OCI-LY7 (cell line): ENCODE data around the gene ST6GALNAC5. TPM values are rescaled to one million over a fixed set of nuclear protein-coding genes. Genes with fewer than 3 reads are reported as not detected.

Source experiments
- BruUV-seq: library from RNA; stranded (reverse); fragments of 400-500 nt; replicated peaks from 2 replicates; lab custom pipeline; 2021; lab: Mats Ljungman, UMichigan
- CTCF ChIA-PET: fragments of 300-600 bp; sonication (Branson Sonifier 250); formaldehyde crosslinking; loops from one replicate; lab custom pipeline; 2022; ENCODE audit warnings: antibody characterized with exemption; ENCODE audit not compliant: unreplicated experiment; lab: Charles Lee
- POLR2A ChIA-PET: fragments of 300-600 bp; sonication (Branson Sonifier 250); formaldehyde crosslinking; loops from one replicate; lab custom pipeline; 2022; ENCODE audit warnings: antibody characterized with exemption; lab: Charles Lee
- DNase-seq: peaks from one replicate; pipeline ENCODE4 v3.0.0-alpha.2; 2015; ENCODE audit warnings: low spot score
- H2AFZ ChIP-seq: fragments of 200-600 bp; sonication (generic), shearing (Covaris generic); 2 replicates; pipeline ENCODE4 v1.6.1; 2014; ENCODE audit warnings: mild to moderate bottlenecking, antibody characterized with exemption, low read length, moderate library complexity
- H3K27ac ChIP-seq: fragments of 200-600 bp; sonication (generic); 2 replicates; pipeline ENCODE4 v1.5.1; 2014; ENCODE audit warnings: mixed run types, low read depth, mild to moderate bottlenecking, moderate library complexity, low read length, inconsistent platforms; ENCODE audit not compliant: poor library complexity, severe bottlenecking
- H3K36me3 ChIP-seq: fragments of 200-600 bp; sonication (generic); 2 replicates; pipeline ENCODE4 v1.6.1; 2014; ENCODE audit warnings: mild to moderate bottlenecking, antibody characterized with exemption, low read length, moderate library complexity, mixed read lengths; ENCODE audit not compliant: insufficient read depth
- H3K4me1 ChIP-seq: fragments of 200-600 bp; sonication (generic); 2 replicates; pipeline ENCODE4 v1.5.1; 2014; ENCODE audit warnings: mild to moderate bottlenecking, low read length; ENCODE audit not compliant: insufficient read depth, poor library complexity, severe bottlenecking
- H3K4me2 ChIP-seq: fragments of 200-600 bp; sonication (generic); 2 replicates; pipeline ENCODE4 v1.6.1; 2014; ENCODE audit warnings: mild to moderate bottlenecking, low read length
- H3K4me3 ChIP-seq: fragments of 200-600 bp; sonication (generic); 2 replicates; pipeline ENCODE4 v1.5.1; 2014; ENCODE audit warnings: mild to moderate bottlenecking, low read depth, low read length; ENCODE audit not compliant: poor library complexity, severe bottlenecking
- H3K79me2 ChIP-seq: fragments of 200-600 bp; sonication (generic); 2 replicates; pipeline ENCODE4 v1.6.1; 2016; ENCODE audit warnings: low read depth, mild to moderate bottlenecking, low read length, moderate library complexity, mixed read lengths; ENCODE audit not compliant: insufficient read depth
- H3K9me2 ChIP-seq: fragments of 200-600 bp; sonication (generic); 2 replicates; pipeline ENCODE4 v1.6.1; 2016; ENCODE audit warnings: mild to moderate bottlenecking, low read length, mixed read lengths; ENCODE audit not compliant: insufficient read depth
- H3K9me3 ChIP-seq: fragments of 200-600 bp; sonication (generic); 2 replicates; pipeline ENCODE4 v1.6.1; 2014; ENCODE audit warnings: mild to moderate bottlenecking, mixed run types, low read length, mixed read lengths
- H4K20me1 ChIP-seq: fragments of 200-600 bp; sonication (generic); 2 replicates; pipeline ENCODE4 v1.6.1; 2014; ENCODE audit warnings: mild to moderate bottlenecking, antibody characterized with exemption, low read length, moderate library complexity, mixed read lengths; ENCODE audit not compliant: insufficient read depth
- EZH2phosphoT487 ChIP-seq: fragments of 200-600 bp; sonication (generic); IDR thresholded peaks from 2 replicates; pipeline ENCODE4 v1.6.1; 2018; ENCODE audit warnings: low read depth, borderline replicate concordance, mild to moderate bottlenecking, mixed run types, antibody characterized with exemption, low read length, moderate library complexity, mixed read lengths
- intact Hi-C: fragments of 100-400 bp; cut with micrococcal nuclease; formaldehyde crosslinking; loops from one replicate; pipeline ENCODE4 v1.10.0; 2022; ENCODE audit not compliant: unreplicated experiment
- total RNA-seq, 2 experiments: library from RNA; depleted of rRNA in 1 of 2; stranded (reverse); fragments of >200 nt in 1 of 2; shearing (Covaris generic) in 1 of 2; gene quantifications; 2 replicates each; pipeline ENCODE4 v1.2.3, GENCODE V29; 2014 to 2022
- TF ChIP-seq, protein P1 (sequence below): fragments of 200-600 bp; sonication (generic); conservative IDR thresholded peaks from 2 replicates; pipeline ENCODE4 v1.5.1; 2014; ENCODE audit warnings: mild to moderate bottlenecking, antibody characterized with exemption, low read length, moderate library complexity, mixed read lengths

The ST6GALNAC5 gene
- total RNA-seq, 2 experiments from 2014 or later, result not detected

DNA sequence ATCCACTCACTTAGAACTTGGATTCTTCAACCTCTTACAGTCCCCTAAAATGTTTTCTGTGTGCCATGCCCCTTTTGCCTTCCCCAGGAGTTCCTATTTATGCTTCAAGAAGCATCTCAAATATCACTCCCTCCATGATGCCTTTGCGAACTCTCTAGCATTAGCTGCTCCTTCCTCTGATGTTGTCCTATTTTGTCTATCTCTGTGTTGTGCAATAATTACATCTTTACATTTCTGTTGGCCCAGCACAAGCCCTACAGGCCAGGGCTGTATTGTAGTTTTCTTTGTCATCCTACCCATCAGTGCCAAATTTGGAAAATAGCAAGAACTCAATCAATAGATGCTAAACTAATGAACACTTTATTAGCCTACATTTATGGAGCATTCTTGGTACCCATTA, 125.8 kb downstream of the ST6GALNAC5 start:
- no peaks in the 10 kb centered on the region for H3K9me2 ChIP-seq
- H3K9me3 ChIP-seq, result no peaks in the 10 kb centered on the region
- no peak overlapping the region for H3K4me3 ChIP-seq
- no peaks in the 10 kb centered on the region for H4K20me1 ChIP-seq
- CTCF ChIA-PET, result no interaction called here
- POLR2A ChIA-PET, result interaction anchor here (0.5 kb wide), 1 partner anchor 596 kb away, joined by 4 read pairs; no protein-coding TSS in a partner anchor
- BruUV-seq, result no TSS peak
- no peak overlapping the region for H2AFZ ChIP-seq
- H3K36me3 ChIP-seq, result no peaks in the 10 kb centered on the region
- no peaks in the 10 kb centered on the region for H3K4me1 ChIP-seq
- H3K27ac ChIP-seq, result no peak overlapping the region
- TF ChIP-seq EZH2phosphoT487, result no peak
- H3K4me2 ChIP-seq, result no peak overlapping the region
- intact Hi-C loops, result no loop called here
- H3K79me2 ChIP-seq, result no peaks in the 10 kb centered on the region
- DNase-seq, result no peak

DNA sequence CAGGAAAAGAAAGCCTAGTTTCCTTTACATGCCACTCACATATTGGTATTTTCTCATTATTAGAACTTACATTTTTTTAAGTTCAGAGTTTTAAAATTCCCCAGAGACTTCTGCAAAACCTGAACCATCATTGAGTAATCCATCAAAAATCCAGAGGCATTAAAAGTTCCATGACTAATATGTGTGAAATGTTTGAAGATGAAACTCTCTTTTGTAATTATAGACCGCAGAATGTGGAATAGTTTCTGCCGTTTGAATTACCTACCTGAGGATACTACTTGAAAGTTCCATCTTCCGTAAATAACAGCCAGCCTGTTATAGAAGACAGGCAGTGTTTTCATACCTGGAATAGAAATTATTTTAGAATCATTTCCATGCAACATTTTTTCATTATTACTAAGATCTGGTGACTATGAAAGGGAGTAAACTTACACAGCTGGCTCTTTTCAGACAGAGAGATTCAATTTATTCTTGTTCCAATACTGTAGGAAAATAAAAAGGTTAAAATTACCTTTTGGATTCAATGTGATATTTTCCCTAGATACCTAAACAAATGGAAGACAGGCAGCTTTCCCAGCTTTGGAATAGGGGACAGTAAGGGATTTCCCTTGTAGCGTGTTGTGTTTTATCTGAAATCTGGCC, 131.4 kb downstream of the ST6GALNAC5 start:
- H2AFZ ChIP-seq, result no peak overlapping the region

DNA sequence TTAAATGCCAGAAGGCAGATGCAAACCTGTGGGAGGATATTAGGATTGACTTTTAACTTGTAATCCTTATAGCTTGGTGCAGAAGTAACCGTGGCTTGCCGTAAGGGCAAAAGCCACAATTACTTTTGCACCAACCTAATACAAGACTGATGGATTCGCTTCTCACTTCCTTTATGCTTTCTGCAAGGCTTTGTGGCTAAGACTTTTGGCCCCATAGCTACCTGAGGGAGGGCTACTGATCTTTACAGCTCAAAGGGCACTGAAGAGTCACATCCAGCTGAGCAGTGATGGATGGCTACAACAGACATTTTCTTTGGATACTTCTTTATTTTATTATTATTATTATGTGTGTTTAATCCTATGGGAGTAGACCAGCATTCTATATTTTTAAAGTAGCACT, 140.4 kb downstream of the ST6GALNAC5 start:
- Histone ChIP-seq H3K27ac (no peak overlapping the region), H3K79me2 (no peaks in the 10 kb centered on the region), H3K9me2 (no peaks in the 10 kb centered on the region), H3K4me1 (no peaks in the 10 kb centered on the region), H4K20me1 (no peaks in the 10 kb centered on the region), H2AFZ (no peak overlapping the region), H3K4me2 (no peak overlapping the region), H3K4me3 (no peak overlapping the region), H3K9me3 (no peaks in the 10 kb centered on the region), H3K36me3 (no peaks in the 10 kb centered on the region)
- CTCF ChIA-PET, result no interaction called here
- intact Hi-C loops, result no loop called here
- DNase-seq, result no peak
- BruUV-seq, result no TSS peak
- TF ChIP-seq, protein P1, sequence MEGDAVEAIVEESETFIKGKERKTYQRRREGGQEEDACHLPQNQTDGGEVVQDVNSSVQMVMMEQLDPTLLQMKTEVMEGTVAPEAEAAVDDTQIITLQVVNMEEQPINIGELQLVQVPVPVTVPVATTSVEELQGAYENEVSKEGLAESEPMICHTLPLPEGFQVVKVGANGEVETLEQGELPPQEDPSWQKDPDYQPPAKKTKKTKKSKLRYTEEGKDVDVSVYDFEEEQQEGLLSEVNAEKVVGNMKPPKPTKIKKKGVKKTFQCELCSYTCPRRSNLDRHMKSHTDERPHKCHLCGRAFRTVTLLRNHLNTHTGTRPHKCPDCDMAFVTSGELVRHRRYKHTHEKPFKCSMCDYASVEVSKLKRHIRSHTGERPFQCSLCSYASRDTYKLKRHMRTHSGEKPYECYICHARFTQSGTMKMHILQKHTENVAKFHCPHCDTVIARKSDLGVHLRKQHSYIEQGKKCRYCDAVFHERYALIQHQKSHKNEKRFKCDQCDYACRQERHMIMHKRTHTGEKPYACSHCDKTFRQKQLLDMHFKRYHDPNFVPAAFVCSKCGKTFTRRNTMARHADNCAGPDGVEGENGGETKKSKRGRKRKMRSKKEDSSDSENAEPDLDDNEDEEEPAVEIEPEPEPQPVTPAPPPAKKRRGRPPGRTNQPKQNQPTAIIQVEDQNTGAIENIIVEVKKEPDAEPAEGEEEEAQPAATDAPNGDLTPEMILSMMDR, result no peak
- TF ChIP-seq EZH2phosphoT487, result no peak
- POLR2A ChIA-PET, result interaction anchor here (0.6 kb wide), 1 partner anchor 9 kb away, joined by 4 read pairs; no protein-coding TSS in a partner anchor

More for the DNA sequence above, 131.4 kb downstream of the ST6GALNAC5 start:
- Histone ChIP-seq H3K4me3 (no peak overlapping the region), H3K9me2 (no peaks in the 10 kb centered on the region), H3K79me2 (no peaks in the 10 kb centered on the region), H3K4me1 (no peaks in the 10 kb centered on the region), H3K36me3 (no peaks in the 10 kb centered on the region), H3K4me2 (no peak overlapping the region), H3K27ac (no peak overlapping the region), H4K20me1 (no peaks in the 10 kb centered on the region), H3K9me3 (no peaks in the 10 kb centered on the region)
- ChIA-PET CTCF (no interaction called here), POLR2A (no interaction called here)
- no TSS peak for BruUV-seq
- TF ChIP-seq, protein P1, result no peak
- no peak for TF ChIP-seq EZH2phosphoT487
- DNase-seq, result no peak
- intact Hi-C loops, result no loop called here
